Stimulated activated CD4-positive, alpha-beta T cell treated with anti-CD3 and anti-CD28 coated beads, Interleukin-4, amount 100 ng/mL, for 4 hours (primary cell): ENCODE measurements around the gene RAB38.

Experiments used
- DNase-seq, 2 experiments: peaks; one replicate each; pipeline ENCODE4 v3.0.0-alpha.2; 2020

RAB38 gene

DNA sequence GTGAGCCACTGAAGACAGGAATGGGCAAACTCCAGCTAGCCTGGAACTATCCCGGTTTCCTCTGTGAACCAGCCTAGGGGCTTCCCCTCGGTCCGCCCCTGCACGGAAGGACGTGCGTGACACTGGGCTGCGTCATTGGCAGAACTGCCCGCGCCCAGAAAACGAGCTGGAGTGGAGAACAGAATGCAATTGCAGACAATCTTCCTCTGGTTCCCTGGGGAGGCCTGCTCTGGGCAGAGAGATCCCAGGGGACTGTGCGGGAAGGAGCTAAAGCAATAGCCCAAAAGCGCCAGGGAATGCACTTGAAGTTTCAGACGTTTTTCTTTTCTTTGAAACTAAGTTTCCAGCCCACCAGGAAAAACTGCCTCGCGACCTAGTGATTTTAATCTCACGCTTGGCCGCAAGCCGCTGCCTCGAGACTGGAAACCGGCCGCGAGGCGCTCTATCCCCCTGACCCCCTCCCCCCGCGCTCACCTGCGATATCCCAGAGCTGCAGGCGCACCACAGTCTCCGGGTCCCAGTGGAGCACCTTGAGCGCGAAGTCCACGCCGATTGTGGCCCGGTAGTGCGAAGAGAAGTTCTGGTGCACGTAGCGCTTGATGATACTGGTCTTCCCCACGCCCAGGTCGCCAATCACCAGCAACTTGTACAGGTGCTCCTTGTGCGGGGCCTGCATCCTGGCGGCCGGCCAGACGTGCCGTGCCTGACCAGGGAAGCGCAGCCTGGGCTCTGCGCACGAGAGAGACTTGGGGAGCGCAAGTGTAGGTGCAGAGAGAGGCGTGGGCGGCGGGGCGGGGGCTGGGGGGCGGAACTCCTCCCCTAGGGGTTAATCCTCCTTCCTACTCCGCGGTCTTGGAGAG is at the start of gene RAB38:
RAB38 (minus strand) TSS at position 735 of the 860 bp plus-strand sequence; CDS start at position 676, 59 bp downstream.
- peak; percentile 25 to 38 for DNase-seq

DNA sequence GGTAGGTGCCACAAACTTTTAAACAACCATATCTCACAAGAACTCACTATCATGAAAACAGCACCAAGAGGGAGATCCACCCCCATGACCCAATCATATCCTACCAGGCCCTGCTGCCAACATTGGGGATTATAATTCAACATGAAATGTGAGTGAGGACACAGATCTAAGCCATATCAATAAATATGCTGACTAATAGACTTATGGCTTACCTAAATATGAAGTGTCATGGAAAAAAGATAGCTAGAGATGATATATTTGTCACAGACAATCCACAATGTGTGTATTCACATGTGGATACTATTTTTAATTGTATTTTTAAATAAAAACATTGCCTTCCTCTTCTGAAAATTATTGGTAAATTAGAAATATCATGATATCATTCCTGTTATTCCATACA is 38.2 kb upstream of the RAB38 start:
- DNase-seq = no peak

DNA sequence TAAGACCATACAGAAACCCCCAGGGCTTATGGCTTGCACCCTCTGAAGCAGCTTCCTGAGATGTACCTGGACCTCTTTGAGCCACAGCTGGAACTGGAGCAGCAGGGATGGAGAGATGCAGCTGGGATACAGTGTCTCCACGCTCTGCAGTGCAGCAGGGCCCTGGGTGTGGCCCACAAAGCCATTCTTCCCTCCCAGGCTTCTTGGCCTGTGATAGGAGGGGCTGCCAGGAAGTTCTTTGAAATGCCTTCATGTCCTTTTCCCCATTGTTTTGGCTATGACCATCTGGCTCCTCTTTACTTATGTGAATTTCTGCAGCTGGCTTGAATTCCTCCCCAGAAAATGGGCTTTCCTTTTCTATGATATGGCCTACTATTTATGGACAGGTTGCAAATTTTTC is 37.1 kb upstream of the RAB38 start:
- no peak for DNase-seq

DNA sequence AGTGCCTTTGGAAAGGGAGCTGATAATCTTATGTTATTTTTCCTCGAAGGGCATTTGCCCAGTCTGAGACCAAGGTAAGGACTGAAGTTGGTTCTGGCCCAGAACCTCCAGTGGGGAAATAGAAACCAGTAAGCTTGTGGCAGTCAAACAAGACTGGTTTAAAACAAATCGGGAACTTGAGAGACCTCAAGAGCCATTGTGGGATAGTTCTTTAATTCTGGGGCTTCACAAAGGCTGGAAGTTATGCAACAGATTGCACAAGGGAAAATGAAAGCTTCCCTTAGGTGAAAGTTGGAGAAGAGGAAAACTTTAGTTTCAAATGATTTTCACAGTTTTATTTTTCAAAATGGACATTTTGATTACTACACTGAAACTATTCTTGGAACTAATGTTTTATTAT is 33.5 kb upstream of the RAB38 start:
- no peak for DNase-seq

DNA sequence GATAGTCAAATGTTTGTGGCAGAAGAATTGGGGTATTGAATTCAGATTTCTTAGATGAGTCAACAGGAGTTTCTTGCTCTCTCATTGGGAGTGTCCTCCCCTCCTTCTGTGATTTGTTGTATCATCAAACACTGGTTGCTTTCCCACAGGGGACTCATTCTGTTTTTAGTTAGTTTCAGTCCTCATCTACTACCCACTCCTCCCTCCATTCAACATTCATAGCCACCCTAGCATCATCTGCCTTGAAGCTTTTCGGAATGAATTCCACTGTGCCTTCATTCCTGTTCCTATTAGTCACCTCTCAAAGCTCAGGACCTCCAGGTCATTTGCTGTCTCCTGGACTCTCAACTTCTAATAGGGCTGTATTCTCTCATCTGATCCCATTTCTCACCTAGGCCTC is 31.5 kb upstream of the RAB38 start:
- no peak for DNase-seq

DNA sequence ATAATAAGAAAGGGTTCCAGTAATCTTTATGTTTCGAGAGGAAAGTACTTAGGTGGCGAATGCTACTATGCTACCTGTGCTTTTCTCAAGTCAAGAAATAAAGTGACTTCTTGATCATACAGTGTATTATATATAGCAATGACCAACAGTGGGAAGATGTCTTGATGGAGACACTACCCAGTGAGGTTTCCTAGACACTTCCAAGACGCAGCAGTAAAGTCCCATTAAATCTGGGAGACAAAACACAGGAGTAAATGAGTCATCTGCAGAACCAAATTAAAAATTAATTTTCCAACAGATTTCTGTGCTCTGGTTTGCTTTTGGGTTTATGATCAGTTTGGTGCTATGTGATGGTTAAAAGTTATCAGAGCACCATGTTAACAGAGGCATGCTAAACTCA is 29.1 kb upstream of the RAB38 start:
- DNase-seq = no peak

DNA sequence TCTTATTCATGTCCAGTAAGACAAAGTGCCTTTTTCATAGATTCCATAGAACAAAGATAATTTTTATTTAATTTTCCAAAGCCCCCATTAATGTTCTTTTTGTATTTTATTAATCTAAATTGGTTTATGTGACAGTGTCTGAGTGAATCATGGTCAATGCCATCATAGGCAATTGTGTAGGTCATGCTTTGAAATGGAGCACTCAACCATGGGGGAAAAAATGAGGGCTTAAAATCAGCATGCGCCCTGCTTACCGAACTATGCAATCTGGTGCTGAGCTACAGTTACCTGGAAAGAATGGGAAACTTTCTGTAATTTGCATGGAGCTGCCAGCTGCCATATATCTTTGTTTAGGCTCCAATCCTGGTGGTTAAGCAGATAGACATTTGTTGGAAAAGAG is 28.4 kb upstream of the RAB38 start:
- no peak for DNase-seq

DNA sequence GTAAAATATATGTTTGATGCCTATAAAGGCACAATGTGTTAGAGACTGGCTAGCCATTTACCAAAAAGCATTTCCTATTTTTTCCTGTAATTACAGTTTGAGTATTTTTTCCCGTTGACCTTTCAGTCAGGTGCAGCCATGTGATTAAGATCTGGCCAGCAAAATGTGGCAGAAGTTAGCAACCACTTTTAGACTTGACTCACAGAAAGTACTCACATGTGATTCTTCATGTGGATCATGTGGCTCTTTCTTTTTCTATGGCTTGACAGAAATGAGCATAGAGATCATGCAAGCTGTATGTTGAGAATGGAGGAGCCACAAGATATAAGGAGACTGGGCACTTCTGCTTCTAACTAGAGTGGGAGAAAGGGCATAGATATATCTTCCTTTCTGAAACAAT is 27.3 kb upstream of the RAB38 start:
- no peak for DNase-seq

DNA sequence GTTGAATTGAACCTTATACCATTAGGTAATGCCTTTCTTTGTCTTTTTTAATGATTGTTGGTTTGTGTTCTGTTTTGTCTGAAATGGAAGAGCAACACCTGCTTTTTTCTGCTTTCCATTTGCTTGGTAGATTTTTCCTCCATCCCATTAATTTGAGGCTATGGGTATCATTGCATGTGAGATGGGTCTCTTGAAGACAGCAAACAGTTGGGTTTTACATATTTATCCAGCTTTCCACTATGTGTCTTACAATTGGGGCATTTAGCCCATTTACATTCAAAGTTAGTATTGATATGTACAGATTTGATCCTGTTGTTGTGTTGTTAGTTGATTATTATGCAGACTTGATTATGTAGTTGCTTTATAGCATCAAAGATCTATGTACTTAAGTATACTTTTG is 21.1 kb upstream of the RAB38 start:
- no peak for DNase-seq

DNA sequence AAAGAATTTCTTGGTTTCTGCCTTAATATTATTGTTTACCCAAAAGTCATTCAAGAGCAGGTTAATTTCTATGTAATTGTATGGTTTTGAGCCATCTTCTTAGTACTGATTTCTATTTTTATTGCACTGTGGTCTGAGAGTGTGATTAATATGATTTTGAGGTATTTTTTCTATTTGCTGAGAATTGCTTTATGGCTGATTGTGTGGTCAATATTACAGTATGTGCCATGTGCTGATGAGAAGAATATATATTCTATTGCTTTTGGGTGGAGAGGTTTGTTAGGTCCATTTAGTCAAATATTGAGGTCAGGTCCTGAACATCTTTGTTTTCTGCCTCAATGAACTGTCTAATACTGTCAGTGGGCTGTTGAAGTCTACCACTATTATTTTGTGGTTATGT is 20.7 kb upstream of the RAB38 start:
- DNase-seq = no peak

DNA sequence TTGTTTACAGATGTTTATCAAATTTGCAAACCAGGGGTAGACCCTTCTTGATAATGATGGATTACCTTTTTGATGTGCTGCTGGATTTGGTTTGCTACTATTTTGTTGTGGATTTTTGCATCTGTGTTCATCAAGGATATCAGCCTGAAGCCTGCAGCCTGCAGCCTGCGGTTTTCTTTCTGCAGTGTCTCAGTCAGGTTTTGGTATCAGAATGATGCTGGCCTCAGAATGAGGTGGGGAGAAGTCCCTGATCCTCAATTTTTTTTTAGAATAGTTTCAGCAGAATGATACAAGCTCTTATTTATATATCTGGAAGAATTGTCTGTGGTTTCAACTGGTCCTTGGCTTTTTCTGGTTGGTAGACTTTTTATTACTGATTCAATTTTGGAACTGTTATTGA is 19.7 kb upstream of the RAB38 start:
- no peak for DNase-seq

DNA sequence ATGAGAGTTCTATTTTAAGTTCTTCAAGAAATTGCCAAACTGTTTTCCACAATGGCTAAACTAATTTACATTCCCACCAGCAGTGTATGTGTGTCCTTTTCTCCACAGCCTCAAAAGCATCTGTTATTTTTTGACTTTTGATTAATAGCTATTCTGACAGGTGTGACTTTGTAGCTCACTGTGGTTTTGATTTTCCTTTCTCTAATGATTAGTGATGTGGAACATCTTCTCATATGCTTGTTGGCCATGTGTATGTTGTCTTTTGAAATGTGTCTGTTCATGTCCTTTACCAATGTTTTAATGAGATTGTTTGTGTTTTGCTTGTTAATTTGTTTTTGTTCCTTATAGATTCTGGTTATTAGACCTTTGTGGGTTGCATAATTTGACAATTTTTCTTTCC is 18.0 kb upstream of the RAB38 start:
- DNase-seq = no peak

DNA sequence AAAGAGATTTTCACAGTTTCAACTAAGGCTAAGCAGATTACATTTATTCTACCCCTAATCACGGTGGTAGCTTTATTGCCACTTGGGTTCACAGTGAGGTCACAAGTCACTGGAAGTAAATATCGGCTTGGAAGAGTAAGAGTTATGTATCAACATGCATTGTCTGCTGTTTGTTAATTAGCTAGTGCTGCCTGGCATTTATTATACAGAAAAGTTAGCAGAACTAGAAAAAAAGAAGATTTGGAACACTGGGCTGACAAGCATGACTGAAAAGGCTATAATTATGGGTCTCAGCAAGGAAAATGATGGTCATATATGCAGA is 13.7 kb upstream of the RAB38 start:
- DNase-seq = no peak

DNA sequence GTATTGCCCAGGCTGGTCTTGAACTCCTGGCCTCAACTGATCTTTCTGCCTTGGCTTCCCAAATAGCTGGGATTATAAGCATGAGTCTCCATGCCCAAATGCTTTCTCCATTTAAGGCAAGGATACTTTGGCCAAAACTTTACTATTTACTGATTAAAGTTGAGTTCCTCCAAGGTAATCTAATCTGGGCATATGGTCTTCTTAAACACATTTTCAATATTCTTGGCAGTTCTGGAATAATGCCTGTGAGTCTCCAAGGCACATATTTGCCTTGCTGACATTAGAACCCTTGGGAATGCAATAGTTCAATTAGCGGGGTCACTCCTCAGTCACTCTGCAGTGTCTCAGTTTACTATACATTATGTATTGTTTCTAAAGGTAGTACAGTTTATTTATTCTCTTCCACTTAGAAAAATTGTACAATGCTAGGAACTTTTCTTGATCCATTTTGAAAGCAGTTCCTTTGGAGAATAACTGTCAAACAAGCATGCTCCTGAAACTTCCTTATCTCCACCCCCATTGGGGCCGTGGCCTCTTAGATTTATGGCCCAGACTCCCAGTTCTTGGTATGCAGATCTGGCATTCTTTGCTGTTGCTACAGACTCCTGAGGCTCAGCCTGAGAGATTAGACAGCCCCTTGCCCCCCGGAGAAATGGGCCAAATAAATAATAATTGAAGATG is 13.1 kb upstream of the RAB38 start:
- no peak for DNase-seq

DNA sequence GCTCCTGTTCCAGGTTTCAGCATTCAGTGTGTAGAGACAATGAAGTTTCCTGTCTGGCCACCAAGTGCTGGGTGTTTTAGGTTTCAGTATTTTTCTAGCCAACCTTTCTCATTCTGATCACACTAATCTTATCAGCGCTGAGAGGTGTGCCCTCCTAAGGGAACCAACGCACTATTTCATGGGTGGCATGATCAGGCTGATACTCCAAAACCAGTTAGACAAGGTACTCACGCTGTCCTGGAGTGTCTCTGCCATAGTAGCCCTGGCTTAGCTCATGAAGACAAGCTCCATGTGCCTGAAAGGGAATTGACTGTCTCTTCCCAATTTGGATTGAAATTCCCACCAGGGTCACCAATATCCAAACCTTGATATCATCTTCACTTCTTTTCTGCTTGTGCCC is 8.0 kb upstream of the RAB38 start:
- no peak for DNase-seq

DNA sequence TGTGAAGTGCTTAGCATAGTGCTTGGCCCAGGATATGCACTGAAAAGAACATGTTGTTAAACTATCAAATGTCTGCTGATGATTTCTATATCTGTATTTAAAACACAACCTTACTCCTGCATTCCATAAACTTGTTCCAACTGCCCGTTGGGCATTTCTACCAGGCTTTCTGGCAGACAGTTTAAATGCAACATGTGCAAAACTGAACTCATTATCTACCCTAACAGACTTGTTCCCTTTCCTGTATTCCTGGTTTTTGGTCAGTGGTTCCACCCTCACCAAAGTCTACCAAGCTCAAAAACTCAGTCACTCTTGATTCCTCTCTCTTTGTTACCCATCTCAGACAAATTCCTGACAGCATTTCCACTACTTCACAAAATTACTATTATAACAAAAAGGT is 6.5 kb upstream of the RAB38 start:
- no peak for DNase-seq

DNA sequence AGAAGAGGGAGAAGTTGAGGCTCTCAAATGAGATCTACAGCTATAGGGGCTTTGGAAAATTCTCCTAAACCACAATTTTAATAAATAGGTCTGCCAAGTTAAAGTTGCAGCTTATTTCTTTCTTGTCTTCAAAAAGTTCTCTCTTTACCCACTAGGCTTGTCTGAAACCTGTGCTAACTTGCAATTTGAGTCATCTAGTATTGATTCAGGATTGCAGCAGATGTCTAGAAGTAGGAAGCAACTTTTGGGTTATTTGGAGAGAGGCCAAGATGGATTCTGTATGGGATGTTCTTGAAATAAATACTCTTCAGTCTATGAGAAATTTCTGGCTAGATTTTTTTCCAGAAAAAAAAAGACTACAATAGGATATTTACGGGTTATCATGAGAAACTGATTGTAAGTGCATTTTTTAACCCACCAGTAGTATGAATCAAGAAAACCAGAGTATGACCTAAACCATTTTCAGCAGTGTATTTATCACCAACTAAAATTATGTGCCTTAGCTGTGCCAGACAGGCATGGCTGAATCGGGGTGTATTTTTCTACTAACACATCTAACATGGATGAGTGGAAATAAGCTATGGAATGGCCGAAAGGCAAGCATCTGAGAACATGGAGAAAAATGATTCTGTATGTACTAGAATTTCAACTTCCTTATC is 4.9 kb upstream of the RAB38 start:
- no peak for DNase-seq

DNA sequence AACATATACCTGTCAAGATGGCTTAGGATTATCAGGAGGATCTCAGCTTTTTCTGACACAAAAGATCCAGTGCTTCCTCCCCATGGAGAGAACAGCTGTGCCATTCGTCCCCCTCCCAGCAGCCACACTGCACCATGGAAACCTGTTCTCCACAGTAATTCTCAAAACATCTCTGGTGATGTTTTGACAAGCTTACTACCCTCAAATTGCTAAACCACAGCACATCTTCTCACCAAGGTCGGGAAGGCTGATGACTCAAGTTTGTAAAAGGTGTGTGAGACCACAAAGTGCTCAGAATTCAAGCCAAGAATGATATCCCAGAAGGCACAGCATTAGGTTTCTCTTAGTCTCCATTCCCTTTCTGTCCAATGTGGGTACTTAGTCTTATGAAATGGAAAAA is 3.9 kb upstream of the RAB38 start:
- DNase-seq = no peak

DNA sequence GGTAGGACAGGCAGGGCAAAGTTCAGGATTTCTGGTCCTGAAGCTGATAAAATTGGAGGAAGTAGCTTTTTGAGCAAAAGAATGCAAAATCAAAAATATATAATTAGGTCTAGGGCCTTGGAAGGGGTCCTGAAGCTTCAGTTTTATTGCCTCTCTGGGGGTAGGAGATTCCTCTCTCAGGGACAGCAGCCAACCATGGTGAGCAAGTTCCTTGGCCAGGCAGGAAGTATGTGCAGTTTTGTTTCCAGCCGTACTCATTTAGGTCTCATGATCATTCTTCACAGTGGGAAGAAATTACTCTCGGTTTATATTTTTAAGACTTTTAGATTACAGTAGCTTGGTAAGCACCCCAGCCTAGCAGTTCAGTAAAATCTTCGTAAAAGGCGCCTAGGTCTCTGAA is 2.9 kb upstream of the RAB38 start:
- DNase-seq = no peak

DNA sequence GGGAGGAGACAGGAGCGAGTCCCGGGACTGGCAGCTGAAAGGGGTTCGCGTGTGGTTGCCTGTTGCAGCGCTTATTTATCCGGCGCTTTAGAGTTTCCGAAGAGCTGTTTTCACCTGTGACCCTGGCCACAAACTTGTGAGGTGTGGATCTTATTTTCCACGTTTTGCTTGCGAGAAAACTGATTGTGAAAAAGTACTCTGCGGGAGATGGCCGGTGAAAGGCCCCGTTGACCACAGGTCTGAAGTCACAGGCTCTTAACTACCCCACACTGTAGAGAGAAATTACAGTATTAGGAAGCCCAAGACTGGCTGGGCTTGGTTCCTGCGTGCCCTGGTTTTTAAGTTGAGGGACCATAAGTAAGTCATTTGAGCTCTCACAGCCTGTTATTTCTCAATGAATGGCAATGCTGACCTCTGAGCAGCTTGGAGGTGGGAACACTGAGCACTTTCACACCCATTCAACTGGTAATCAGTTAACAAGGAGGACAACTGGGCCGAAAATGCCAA is 379 bp upstream of the RAB38 start:
- DNase-seq = no peak

DNA sequence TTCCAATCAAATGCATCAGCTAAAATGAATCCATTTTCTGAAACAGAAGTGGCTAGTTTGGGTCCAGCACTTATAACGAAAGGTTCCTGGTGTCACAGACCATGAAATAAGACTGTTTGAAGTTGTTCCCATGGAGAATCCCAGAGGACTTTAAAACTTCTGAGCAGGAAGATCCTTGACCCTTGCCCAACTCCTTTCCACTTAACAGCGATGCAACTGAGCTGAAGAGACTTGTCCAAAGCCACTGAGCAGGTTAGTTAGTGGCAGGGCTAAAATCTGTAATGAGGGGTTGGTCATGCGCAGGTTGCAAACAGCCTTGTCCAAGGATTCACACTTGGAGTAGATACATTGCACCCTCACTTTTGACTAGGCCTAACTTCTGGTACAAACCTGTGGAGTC is 1.3 kb downstream of the RAB38 start:
- DNase-seq = no peak

DNA sequence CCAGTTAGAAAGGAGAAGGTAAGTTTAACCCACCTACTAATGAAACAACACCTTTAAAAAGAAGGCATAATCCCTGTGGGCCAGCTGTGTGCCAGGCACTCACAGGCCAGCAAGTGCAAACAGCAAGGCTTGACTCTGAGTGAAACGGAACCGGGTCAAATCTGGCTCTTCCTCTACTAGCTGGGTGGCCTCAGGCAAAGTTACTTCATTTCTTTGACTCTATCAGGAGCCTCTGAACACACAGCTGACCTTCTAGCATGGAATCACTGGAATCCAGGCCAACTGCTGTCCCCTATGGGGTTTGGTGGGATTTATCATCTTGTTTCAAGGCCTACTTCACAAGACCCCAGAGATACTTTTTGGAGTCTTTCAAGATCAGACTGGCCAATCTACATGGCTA is 3.3 kb downstream of the RAB38 start:
- no peak for DNase-seq

DNA sequence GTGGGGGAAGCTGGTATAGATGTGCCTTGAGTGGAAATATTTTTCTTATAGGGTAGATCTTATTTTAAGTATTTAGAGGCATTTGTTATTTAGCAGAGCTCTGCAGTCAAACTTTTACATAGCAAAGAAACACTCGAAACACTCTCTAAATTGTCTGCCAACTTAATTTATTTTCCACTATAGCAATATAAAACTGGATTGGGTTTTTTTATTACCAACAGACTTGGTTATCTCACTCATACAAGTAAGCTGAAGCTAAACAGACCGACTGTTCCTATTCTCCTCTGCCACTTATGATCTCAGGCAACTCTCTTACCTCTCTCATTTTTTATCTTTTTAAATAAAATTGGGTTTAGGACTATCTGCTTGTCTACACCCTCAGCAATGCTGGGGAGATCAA is 4.6 kb downstream of the RAB38 start:
- DNase-seq = no peak

DNA sequence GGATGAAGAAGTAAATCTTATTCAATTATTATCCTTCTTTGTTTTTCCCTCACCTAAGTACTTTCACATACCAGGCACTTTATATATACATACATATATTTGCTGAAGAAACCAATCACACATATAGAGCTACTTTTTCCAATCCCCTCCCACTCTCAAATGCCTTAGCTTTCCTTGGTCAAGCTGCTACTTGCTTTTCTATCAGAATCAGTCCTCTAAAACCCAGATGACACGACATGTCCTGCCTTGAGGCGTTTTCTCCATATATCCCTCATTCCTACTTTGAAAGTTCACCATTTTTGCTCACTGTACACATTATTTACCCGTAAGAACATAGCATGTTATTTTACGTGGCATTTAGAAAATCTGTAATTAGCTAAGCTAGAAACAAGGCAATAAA is 5.4 kb downstream of the RAB38 start:
- DNase-seq = no peak
